Common myeloid progenitor, CD34-positive (primary cell): Measurements from ENCODE around the gene HAVCR1.
"Not testable (repeated sequence)": the region's sequence is repeated elsewhere in the genome, so short reads cannot be mapped to it uniquely, and the experiment has no call there.

Experiments used
- CTCF ChIA-PET: fragments of 350-600 bp; sonication (Branson Sonifier 250); formaldehyde crosslinking; loops from one replicate; lab custom pipeline; 2021; ENCODE audit warnings: antibody characterized with exemption; lab: Charles Lee
- POLR2A ChIA-PET: fragments of 350-600 bp; sonication (Branson Sonifier 250); formaldehyde crosslinking; loops from one replicate; lab custom pipeline; 2021; ENCODE audit warnings: antibody characterized with exemption; lab: Charles Lee
- DNase-seq, 3 donors: peaks; one replicate each; pipeline versions ENCODE4 v3.0.0 to v3.0.0-alpha.2; 2013
- H3K27ac ChIP-seq, 2 experiments: 1 replicate in 1 of 2; 2 replicates in 1 of 2; pipeline ENCODE4 v1.7.0; 2013; ENCODE audit warnings: inconsistent platforms in 2 of 2, low read length in 2 of 2, mild to moderate bottlenecking in 2 of 2, low read depth in 1 of 2, moderate library complexity in 1 of 2; ENCODE audit not compliant: severe bottlenecking in 2 of 2, insufficient read depth in 1 of 2, poor library complexity in 1 of 2
- H3K27me3 ChIP-seq, 5 experiments: replicated peaks in 2 of 5; 1 replicate in 3 of 5; 2 replicates in 2 of 5; pipeline versions ENCODE4 v1.6.1 to v1.7.0; 2013; ENCODE audit warnings: low read length in 4 of 5, mild to moderate bottlenecking in 2 of 5, moderate library complexity in 2 of 5, inconsistent platforms in 1 of 5; ENCODE audit not compliant: insufficient read depth in 5 of 5, control insufficient read depth in 4 of 5
- H3K36me3 ChIP-seq, 4 experiments: 1 replicate in 2 of 4; 2 replicates in 2 of 4; pipeline versions ENCODE4 v1.6.1 to v1.7.0; 2013; ENCODE audit warnings: low read length in 3 of 4, control low read depth in 1 of 4, mild to moderate bottlenecking in 1 of 4; ENCODE audit not compliant: control insufficient read depth in 4 of 4, insufficient read depth in 4 of 4
- H3K4me1 ChIP-seq, 4 experiments: 1 replicate in 3 of 4; 2 replicates in 1 of 4; pipeline versions ENCODE4 v1.6.1 to v1.7.1; 2013; ENCODE audit warnings: low read length in 3 of 4, mild to moderate bottlenecking in 3 of 4, control low read depth in 1 of 4, inconsistent platforms in 1 of 4, moderate library complexity in 1 of 4; ENCODE audit not compliant: control insufficient read depth in 4 of 4, insufficient read depth in 4 of 4; ENCODE audit errors: control extremely low read depth in 1 of 4
- H3K4me3 ChIP-seq, 7 experiments: 1 replicate in 4 of 7; 2 replicates in 3 of 7; pipeline versions ENCODE4 v1.5.1 to v1.7.0; 2013; ENCODE audit warnings: mild to moderate bottlenecking in 7 of 7, low read length in 6 of 7, moderate library complexity in 6 of 7, inconsistent platforms in 2 of 7, low read depth in 2 of 7, control low read depth in 1 of 7; ENCODE audit not compliant: insufficient read depth in 4 of 7, control insufficient read depth in 1 of 7; ENCODE audit errors: extremely low read depth in 1 of 7
- H3K9me3 ChIP-seq, 5 experiments: 1 replicate in 4 of 5; 2 replicates in 1 of 5; pipeline versions ENCODE4 v1.6.1 to v1.7.1; 2013; ENCODE audit warnings: low read length in 4 of 5, mild to moderate bottlenecking in 2 of 5, inconsistent platforms in 1 of 5, low read depth in 1 of 5, moderate library complexity in 1 of 5; ENCODE audit not compliant: control insufficient read depth in 4 of 5, insufficient read depth in 2 of 5; ENCODE audit errors: control extremely low read depth in 1 of 5
- WGBS: methylation state at CpG from one replicate; pipeline ENCODE4 v1.1.5; 2013; ENCODE audit not compliant: insufficient coverage; 5-methylcytosine and 5-hydroxymethylcytosine counted together

The HAVCR1 gene

GRCh38 chr5:157067005-157067404 is 8.1 kb upstream of the HAVCR1 start:
- CTCF ChIA-PET, result no interaction called here
- Histone ChIP-seq H3K27me3 (no peaks in the 10 kb centered on the region), H3K9me3 (no peaks in the 10 kb centered on the region), H3K27ac (no peak overlapping the region), H3K36me3 (no peaks in the 10 kb centered on the region), H3K4me1 (no peaks in the 10 kb centered on the region), H3K4me3 (no peak overlapping the region)
- no peak for DNase-seq
- POLR2A ChIA-PET, result no interaction called here
- 64% methylated on average over 2 of the region's 2 CpGs for WGBS

GRCh38 chr5:157066080-157066479 is 7.2 kb upstream of the HAVCR1 start:
- no peaks in the 10 kb centered on the region for H3K9me3 ChIP-seq
- H3K36me3 ChIP-seq, result no peaks in the 10 kb centered on the region
- 93% methylated on average over 2 of the region's 2 CpGs for WGBS
- no peak overlapping the region for H3K4me3 ChIP-seq
- no peaks in the 10 kb centered on the region for H3K4me1 ChIP-seq
- no peak overlapping the region for H3K27ac ChIP-seq
- POLR2A ChIA-PET, result no interaction called here
- H3K27me3 ChIP-seq, result no peaks in the 10 kb centered on the region
- CTCF ChIA-PET, result no interaction called here
- DNase-seq, result no peak

GRCh38 chr5:157063776-157064430 is 5.0 kb upstream of the HAVCR1 start:
- DNase-seq, result no peak
- Histone ChIP-seq H3K27me3 (no peaks in the 10 kb centered on the region), H3K27ac (no peak overlapping the region), H3K36me3 (no peaks in the 10 kb centered on the region), H3K4me1 (no peaks in the 10 kb centered on the region), H3K4me3 (no peak overlapping the region), H3K9me3 (no peaks in the 10 kb centered on the region)
- ChIA-PET POLR2A (no interaction called here), CTCF (interaction anchor here (0.6 kb wide), 1 partner anchor 1531 kb away, joined by 3 read pairs; no protein-coding TSS in a partner anchor)
- WGBS, result 100% methylated on average over 3 of the region's 4 CpGs

GRCh38 chr5:157059891-157060290 is 975 bp upstream of the HAVCR1 start:
- CTCF ChIA-PET, result no interaction called here

GRCh38 chr5:157057459-157058370 is 1.2 kb downstream of the HAVCR1 start:
- CTCF ChIA-PET, result no interaction called here
- no peaks in the 10 kb centered on the region for H3K4me1 ChIP-seq
- POLR2A ChIA-PET, result no interaction called here
- no peak overlapping the region for H3K4me3 ChIP-seq
- no peak overlapping the region for H3K27ac ChIP-seq
- no peaks in the 10 kb centered on the region for H3K36me3 ChIP-seq
- 97% methylated on average over 8 of the region's 11 CpGs for WGBS
- no peaks in the 10 kb centered on the region for H3K27me3 ChIP-seq
- DNase-seq, result no peak
- H3K9me3 ChIP-seq, result no peaks in the 10 kb centered on the region

More at GRCh38 chr5:157059891-157060290, 975 bp upstream of the HAVCR1 start:
- Histone ChIP-seq H3K27me3 (no peaks in the 10 kb centered on the region), H3K4me1 (no peaks in the 10 kb centered on the region), H3K36me3 (no peaks in the 10 kb centered on the region), H3K4me3 (no peak overlapping the region), H3K27ac (no peak overlapping the region), H3K9me3 (no peaks in the 10 kb centered on the region)
- DNase-seq, result no peak
- POLR2A ChIA-PET, result interaction anchor here (0.7 kb wide), 1 partner anchor 36 kb away, joined by 3 read pairs; no protein-coding TSS in a partner anchor
- no CpG with 5 or more reads among the region's 3 CpGs for WGBS

GRCh38 chr5:157056848-157057247 is 2.1 kb downstream of the HAVCR1 start:
- H3K4me1 ChIP-seq, CTCF ChIA-PET, H3K36me3 ChIP-seq, H3K4me3 ChIP-seq, H3K9me3 ChIP-seq, POLR2A ChIA-PET, H3K27ac ChIP-seq, DNase-seq, H3K27me3 ChIP-seq: not testable (repeated sequence)
- WGBS, result 98% methylated on average over 6 of the region's 6 CpGs
